ENCODE data around the gene ZNF467.
A peak's percentile ranks its signal among the peaks of the same experiment; 100 is the strongest.

Gene ZNF467

GRCh38 chr7:149767068-149767467, 6.3 kb downstream of the ZNF467 start:
- no peak for DNase-seq

GRCh38 chr7:149766135-149766675, 7.2 kb downstream of the ZNF467 start:
- DNase-seq, result no peak

GRCh38 chr7:149765399-149766121, 7.8 kb downstream of the ZNF467 start:
- DNase-seq, result no peak

GRCh38 chr7:149764481-149765398, 8.6 kb downstream of the ZNF467 start:
- DNase-seq, result no peak

DNA sequence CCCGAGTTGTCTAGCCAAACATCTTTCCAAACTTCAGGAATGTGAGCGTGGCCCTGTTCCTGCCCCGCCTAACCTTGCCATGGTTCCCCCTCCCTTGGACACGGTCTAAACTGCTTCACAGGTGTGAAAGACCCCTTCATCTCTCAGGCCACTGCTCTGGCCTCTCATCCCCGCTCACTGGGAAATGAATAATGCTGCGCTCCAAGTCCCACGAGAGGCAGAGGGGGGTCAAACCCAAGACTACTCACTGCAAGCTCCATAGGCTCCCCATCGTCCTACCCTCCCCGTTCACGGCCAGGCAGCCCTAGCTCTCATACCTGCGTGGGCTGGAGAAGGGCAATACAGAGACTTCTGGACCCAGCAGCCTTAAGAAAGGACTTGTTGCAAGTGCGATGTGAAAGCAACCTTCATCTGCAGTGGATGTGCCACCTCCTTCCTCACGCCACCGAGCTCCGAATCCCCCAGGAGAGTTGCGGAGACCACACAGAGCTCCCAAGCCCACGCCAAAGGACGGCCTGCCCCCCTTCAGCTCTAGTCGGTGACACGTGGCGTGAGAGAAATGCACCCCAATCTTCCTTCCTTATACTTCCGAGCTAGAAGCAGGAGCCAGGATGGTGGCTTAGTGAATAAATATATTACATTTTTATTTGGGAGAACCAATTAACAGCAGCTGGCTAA, 9.7 kb downstream of the ZNF467 start:
- DNase-seq, result no peak

GRCh38 chr7:149762610-149763009, 10.8 kb downstream of the ZNF467 start:
- DNase-seq, result no peak

DNA sequence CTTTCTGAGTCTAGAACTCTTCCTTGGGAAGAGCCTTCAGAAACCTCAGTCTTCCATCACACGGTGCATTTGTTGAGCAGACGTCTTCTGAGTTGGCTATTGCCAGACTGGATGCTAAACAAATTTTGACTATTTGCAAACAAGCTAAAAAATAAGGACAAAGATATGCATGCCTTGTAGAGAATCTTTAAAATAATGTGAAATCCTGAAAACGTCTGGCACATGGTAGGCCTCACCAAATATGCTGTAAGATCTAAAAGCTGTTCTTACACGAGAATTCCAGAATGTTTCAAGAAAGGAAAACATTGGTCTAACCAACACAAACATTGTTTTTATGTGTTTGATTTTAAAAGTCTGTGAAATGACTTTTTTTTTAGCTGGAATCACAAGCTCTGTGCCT, 11.3 kb downstream of the ZNF467 start:
- DNase-seq, result no peak

GRCh38 chr7:149761307-149761706, 12.1 kb downstream of the ZNF467 start:
- no peak for DNase-seq

- DNase-seq, result no peak
Observed at GRCh38 chr7:149760538-149760937, 12.8 kb downstream of the ZNF467 start.

DNA sequence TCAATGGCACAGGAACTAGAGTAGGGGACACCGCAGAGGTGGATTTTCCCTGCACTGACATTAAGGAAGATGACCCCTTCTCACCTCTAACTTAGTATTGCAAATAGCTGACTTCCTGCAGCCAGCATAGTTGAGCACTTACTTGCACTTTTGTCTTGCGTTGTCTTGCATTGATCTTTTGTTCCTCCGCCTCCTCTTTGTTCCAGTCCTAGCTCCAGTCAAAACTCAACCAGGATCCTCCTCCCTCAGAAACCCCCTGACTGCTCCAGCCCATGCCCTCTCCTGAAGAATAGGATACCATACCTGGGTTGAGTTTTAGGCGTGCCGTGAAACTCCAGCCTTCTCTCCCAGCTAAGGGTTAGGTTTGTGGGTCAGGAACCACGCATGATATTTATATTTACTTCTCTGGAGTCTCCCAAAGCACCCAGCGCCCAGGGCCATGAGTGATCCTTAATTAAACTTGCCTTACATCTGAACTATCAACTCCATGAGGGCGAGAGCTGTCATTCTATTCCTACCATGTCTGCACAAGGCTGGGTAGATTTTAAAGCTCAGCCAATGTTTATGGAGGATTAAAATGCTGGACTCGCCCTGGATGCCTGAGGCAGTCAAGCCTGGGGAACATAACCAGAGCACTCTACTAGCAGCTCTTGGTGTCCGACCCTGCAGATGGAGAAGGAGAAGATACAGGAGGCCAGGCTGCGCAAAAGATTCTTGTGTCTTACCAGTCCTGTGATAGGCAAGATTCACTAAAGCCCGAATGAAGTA, 14.1 kb downstream of the ZNF467 start:
- DNase-seq, result no peak

DNA sequence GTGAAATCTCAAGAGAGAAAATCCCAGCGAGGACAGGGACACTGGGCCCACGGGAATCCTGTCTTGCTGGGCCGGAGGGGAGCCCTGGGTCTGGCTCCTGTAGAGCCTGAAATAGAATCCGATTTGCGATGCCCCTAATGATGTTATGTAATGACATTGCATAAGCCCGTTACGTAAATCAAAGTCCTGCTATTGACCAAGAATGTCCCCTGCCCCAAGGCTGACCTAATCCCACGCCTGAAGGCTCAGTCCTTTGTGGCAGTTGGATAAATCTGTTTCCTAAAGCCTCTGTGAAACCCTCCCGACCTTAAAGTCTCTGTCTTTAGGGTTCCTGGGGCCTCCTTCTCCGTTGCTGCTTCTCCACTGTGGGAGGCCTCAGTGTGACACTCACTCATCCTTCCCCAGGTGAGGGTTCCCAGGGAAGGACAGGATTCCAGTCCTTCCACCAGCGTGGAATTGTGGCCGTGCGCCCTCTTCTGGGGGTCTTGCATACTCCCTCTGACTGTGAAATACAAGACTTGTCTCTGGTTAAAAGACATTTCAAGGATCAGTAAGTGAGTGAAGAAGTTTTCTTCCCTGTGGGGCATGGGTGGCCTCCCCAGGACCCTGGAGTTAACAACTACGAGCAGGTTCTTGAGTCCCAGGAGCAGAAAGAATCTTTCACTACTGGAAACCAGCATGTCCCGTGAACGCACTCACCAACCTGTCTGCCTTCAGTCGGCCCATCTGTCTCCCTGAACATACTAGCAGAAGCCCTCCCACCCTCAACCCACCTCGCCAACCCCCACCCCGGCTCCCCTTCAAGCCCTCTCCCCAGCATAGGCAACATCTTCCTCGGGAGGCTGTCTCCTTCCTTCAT, 19.8 kb downstream of the ZNF467 start:
- DNase-seq, result no peak

GRCh38 chr7:149752646-149753045, 20.7 kb downstream of the ZNF467 start:
- no peak for DNase-seq

- no peak for DNase-seq
Observed at GRCh38 chr7:149751043-149751775, 22.2 kb downstream of the ZNF467 start.

- DNase-seq, result no peak
Observed at GRCh38 chr7:149750122-149750845, 23.1 kb downstream of the ZNF467 start.

DNA sequence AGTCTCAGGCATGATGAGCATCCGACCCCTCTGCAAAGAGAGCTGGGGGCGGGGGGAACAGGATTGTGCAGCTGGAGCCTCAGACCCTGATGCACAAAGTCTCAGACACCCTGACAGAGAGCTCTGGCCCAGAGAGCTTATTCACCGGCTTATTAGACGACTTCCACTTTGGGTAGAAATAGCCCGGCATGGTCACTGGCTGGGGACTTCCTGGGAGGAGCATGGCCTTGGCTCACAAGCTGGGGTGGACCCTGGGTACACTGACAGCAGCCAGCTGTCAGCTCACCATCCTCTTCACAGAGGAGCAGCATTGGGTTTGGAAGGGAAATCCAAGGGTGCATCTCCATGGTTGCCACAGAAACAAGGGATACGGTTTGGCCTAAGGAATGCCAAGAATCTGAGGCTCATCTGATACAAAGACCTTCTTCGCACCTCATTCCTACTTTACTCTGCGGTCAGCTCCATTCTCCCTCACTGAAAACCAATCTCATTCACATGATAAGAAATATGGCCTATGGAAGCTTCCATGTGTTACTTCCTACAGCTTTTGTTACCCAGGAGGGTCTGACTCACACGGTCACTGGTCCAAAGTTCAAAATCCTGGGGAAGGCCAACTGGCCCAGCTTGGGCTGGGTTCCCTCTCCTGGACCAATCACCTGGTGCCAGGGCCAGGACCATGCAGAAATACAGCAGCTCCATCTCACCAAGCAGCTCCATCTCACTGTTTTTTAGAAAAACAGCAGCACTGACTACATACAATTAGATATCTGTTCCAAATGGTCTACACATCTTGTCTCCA, 25.1 kb downstream of the ZNF467 start:
- no peak for DNase-seq

DNA sequence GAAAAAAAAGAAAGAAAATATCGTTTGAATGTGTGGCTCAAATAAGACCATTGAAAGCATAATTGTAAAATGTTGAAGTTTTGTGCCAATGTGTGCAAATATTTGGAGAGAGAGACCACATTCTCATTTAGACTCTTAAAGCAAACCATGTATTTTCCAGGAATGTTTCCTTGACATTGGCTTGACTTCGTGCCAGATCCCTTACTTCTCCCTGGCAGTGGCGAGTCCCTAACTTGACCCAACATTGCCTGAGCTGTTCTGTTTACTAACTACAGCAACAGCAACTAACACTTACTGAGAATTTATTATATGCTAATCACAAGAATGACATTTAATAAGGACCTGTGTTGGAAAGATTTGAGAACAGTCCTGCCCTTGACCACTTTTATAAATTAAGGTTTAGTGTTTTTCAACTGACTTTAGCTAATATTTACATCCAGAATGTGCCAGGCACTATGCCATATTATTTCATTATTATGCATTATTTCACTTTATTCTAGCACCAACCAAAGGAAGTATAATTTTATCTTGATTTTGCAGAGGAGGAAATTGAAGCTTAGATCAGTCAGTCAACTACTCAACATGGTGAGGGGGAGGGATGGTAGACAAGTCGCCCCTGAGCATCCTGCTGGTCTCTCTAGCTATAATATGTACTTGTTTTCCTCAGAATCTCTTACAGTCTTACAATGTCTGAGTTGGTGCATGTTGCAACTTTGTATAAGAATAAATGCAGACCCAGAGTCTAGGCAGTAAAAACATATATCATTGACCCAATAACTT, 29.7 kb downstream of the ZNF467 start:
- DNase-seq, result no peak

- peak; percentile 58 for DNase-seq
Observed at GRCh38 chr7:149742075-149742701, 31.2 kb downstream of the ZNF467 start.

GRCh38 chr7:149741629-149742028, 31.8 kb downstream of the ZNF467 start:
- DNase-seq, result no peak
